HepG2 (cell line): ENCODE measurements around the gene ZFP36L2. TPM values are rescaled to one million over a fixed set of nuclear protein-coding genes. Genes with fewer than 3 reads are reported as not detected.

Experiments used
- ATF6 ChIP-seq: sonication (generic); formaldehyde crosslinking; conservative IDR thresholded peaks from 2 replicates; pipeline ENCODE4 v1.4.0; 2020; ENCODE audit warnings: missing genetic modification reagents
- CAMTA2 ChIP-seq: sonication (generic); formaldehyde crosslinking; IDR thresholded peaks from 2 replicates; pipeline ENCODE4 v1.4.0; 2020; ENCODE audit warnings: mild to moderate bottlenecking, missing genetic modification reagents, borderline replicate concordance
- GPN1 ChIP-seq: sonication (generic); formaldehyde crosslinking; IDR thresholded peaks from 2 replicates; pipeline ENCODE4 v1.5.1; 2020; ENCODE audit warnings: missing genetic modification reagents, borderline replicate concordance
- HDAC2 ChIP-seq: sonication (generic); formaldehyde crosslinking; IDR thresholded peaks from 2 replicates; pipeline ENCODE4 v1.4.0; 2020; ENCODE audit warnings: missing genetic modification reagents
- HNF4A ChIP-seq: sonication (generic); formaldehyde crosslinking; IDR thresholded peaks from 2 replicates; pipeline ENCODE4 v1.4.0; 2020; ENCODE audit warnings: missing genetic modification reagents
- JUNB ChIP-seq: sonication (generic); formaldehyde crosslinking; IDR thresholded peaks from 2 replicates; pipeline ENCODE4 v1.8.0; 2022; ENCODE audit warnings: missing genetic modification reagents, mild to moderate bottlenecking, borderline replicate concordance
- JUND ChIP-seq: sonication (generic); formaldehyde crosslinking; IDR thresholded peaks from 2 replicates; pipeline ENCODE4 v1.8.0; 2022; ENCODE audit warnings: mild to moderate bottlenecking, missing genetic modification reagents
- NPAS2 ChIP-seq: sonication (generic); formaldehyde crosslinking; IDR thresholded peaks from 2 replicates; pipeline ENCODE4 v1.8.0; 2022; ENCODE audit warnings: mild to moderate bottlenecking, missing genetic modification reagents, borderline replicate concordance
- SALL1 ChIP-seq: sonication (generic); formaldehyde crosslinking; IDR thresholded peaks from 2 replicates; pipeline ENCODE4 v1.8.0; 2022; ENCODE audit warnings: mild to moderate bottlenecking, missing genetic modification reagents
- SMAD3 ChIP-seq: sonication (generic); formaldehyde crosslinking; IDR thresholded peaks from 2 replicates; pipeline ENCODE4 v1.4.0; 2020; ENCODE audit warnings: missing genetic modification reagents
- SMC3 ChIP-seq: IDR thresholded peaks from 2 replicates; pipeline ENCODE4 v1.6.1; 2011; ENCODE audit warnings: low read length, improper control_type of control experiment
- SNAPC2 ChIP-seq: sonication (generic); formaldehyde crosslinking; IDR thresholded peaks from 2 replicates; pipeline ENCODE4 v1.8.1; 2022; ENCODE audit warnings: mild to moderate bottlenecking, missing genetic modification reagents
- SNAPC5 ChIP-seq: sonication (generic); formaldehyde crosslinking; IDR thresholded peaks from 2 replicates; pipeline ENCODE4 v1.8.1; 2023; ENCODE audit warnings: mild to moderate bottlenecking, missing genetic modification reagents, borderline replicate concordance
- TOPORS ChIP-seq: sonication (generic); formaldehyde crosslinking; IDR thresholded peaks from 2 replicates; pipeline ENCODE4 v1.8.0; 2023; ENCODE audit warnings: mild to moderate bottlenecking, missing genetic modification reagents
- XRCC5 ChIP-seq: fragments of 200-400 bp; formaldehyde crosslinking; optimal IDR thresholded peaks from 2 replicates; pipeline ENCODE3; 2017; ENCODE audit warnings: mild to moderate bottlenecking, low read length
- ZNF232 ChIP-seq: sonication (generic); formaldehyde crosslinking; IDR thresholded peaks from 2 replicates; pipeline ENCODE4 v1.4.0; 2020; ENCODE audit warnings: missing genetic modification reagents, borderline replicate concordance
- ZNF274 ChIP-seq: sonication (generic); formaldehyde crosslinking; IDR thresholded peaks from 2 replicates; pipeline ENCODE4 v1.5.1; 2020; ENCODE audit warnings: mild to moderate bottlenecking, missing genetic modification reagents
- ZNF281 ChIP-seq: sonication (generic); formaldehyde crosslinking; IDR thresholded peaks from 2 replicates; pipeline ENCODE4 v1.4.0; 2020; ENCODE audit warnings: missing genetic modification reagents, borderline replicate concordance
- ZNF337 ChIP-seq: sonication (generic); formaldehyde crosslinking; IDR thresholded peaks from 2 replicates; pipeline ENCODE4 v1.5.1; 2020; ENCODE audit warnings: missing genetic modification reagents, low read depth, mild to moderate bottlenecking, borderline replicate concordance
- ZNF431 ChIP-seq: sonication (generic); formaldehyde crosslinking; IDR thresholded peaks from 2 replicates; pipeline ENCODE4 v1.9.0; 2022; ENCODE audit warnings: missing genetic modification reagents, low read depth, mild to moderate bottlenecking, borderline replicate concordance
- ZNF484 ChIP-seq: sonication (generic); formaldehyde crosslinking; IDR thresholded peaks from 2 replicates; pipeline ENCODE4 v1.5.1; 2020; ENCODE audit warnings: mild to moderate bottlenecking, low read depth, missing genetic modification reagents, borderline replicate concordance
- ZNF570 ChIP-seq: sonication (generic); formaldehyde crosslinking; IDR thresholded peaks from 2 replicates; pipeline ENCODE4 v1.4.0; 2020; ENCODE audit warnings: mild to moderate bottlenecking, missing genetic modification reagents, borderline replicate concordance
- ZXDC ChIP-seq: sonication (generic); formaldehyde crosslinking; IDR thresholded peaks from 2 replicates; pipeline ENCODE4 v1.5.0; 2020; ENCODE audit warnings: mild to moderate bottlenecking, missing genetic modification reagents
- polyA plus RNA-seq, 8 experiments: library from polyadenylated mRNA; depleted of rRNA in 3 of 8; stranded (reverse) in 7 of 8; unstranded in 1 of 8; fragments of >200 nt; fragmentation: Illumina TruSeq in 4 of 8; extraction: Trizol in 4 of 8; gene quantifications; 2 replicates each; pipeline versions ENCODE4 v1.2.1 to v1.2.3, GENCODE V29; 2011 to 2016; ENCODE audit warnings: low read depth in 4 of 8, missing spikeins in 1 of 8, mixed read lengths in 1 of 8; ENCODE audit not compliant: insufficient read depth in 1 of 8
- total RNA-seq, 5 experiments: library from RNA; depleted of rRNA; stranded (reverse); fragments of >200 nt; fragmentation: Illumina TruSeq; extraction: Trizol; gene quantifications; 2 replicates each; pipeline ENCODE4 v1.2.3, GENCODE V29; 2016; ENCODE audit warnings: low read depth in 1 of 5

The ZFP36L2 gene
- total and polyA plus RNA-seq, 2 of the 13 experiments (the other 11 are each of a cell fraction or from before 2014, with no cell fraction given), result 11.2 to 21.8 TPM

- no peak for TF ChIP-seq ZNF232
- no peak for TF ChIP-seq ZXDC (CRISPR knock-in tag)
- peak; percentile 81 for TF ChIP-seq HNF4A (CRISPR knock-in tag)
- 0 out of 2 replicates have a peak, but pooled peaks have one; percentile 14 for TF ChIP-seq SMAD3
- 0 out of 2 replicates have a peak, but pooled peaks have one; percentile 10 for TF ChIP-seq SNAPC5 (CRISPR knock-in tag)
- no peak for TF ChIP-seq ZNF281 (CRISPR knock-in tag)
- peak; percentile 65 for TF ChIP-seq JUND (CRISPR knock-in tag)
- no peak for TF ChIP-seq TOPORS (CRISPR knock-in tag)
- peak; percentile 6 for TF ChIP-seq XRCC5
- TF ChIP-seq ATF6, result 0 out of 2 replicates have a peak, but pooled peaks have one; percentile 55
- no peak for TF ChIP-seq CAMTA2
- 0 out of 2 replicates have a peak, but pooled peaks have one; percentile 20 for TF ChIP-seq ZNF570
- TF ChIP-seq SMC3, result peak; percentile 14; the same call in 1 of the 2 replicates
- no peak for TF ChIP-seq NPAS2 (CRISPR knock-in tag)
- TF ChIP-seq ZNF431 (CRISPR knock-in tag), result 0 out of 2 replicates have a peak, but pooled peaks have one; percentile 28
- TF ChIP-seq SALL1, result 0 out of 2 replicates have a peak, but pooled peaks have one; percentile 4
- TF ChIP-seq JUNB, result no peak
- TF ChIP-seq HDAC2 (CRISPR knock-in tag), result 0 out of 2 replicates have a peak, but pooled peaks have one; percentile 40
- no peak for TF ChIP-seq ZNF337
- TF ChIP-seq ZNF484 (CRISPR knock-in tag), result peak; percentile 80; the same call in 1 of the 2 replicates
- no peak for TF ChIP-seq SNAPC2
- no peak for TF ChIP-seq GPN1 (CRISPR knock-in tag)
- 0 out of 2 replicates have a peak, but pooled peaks have one; percentile 63 for TF ChIP-seq ZNF274 (CRISPR knock-in tag)
These were observed 1.4 kb upstream of the ZFP36L2 start (continued) for GRCh38 chr2:43227830-43228281.
